GM18861 (cell line): ENCODE data around the gene ARID3A.

ENCODE experiments used
- ATAC-seq: cut with Tn5 transposase; IDR thresholded peaks from one replicate; pipeline ENCODE4 v1.9.1; 2021; ENCODE audit not compliant: unreplicated experiment

The ARID3A gene

GRCh38 chr19:984165-984967 lies 58.5 kb downstream of the ARID3A start, which contains the start of gene WDR18:
WDR18 (plus strand) TSS chr19:984345; CDS start chr19:984354, 9 bp downstream.
- ATAC-seq: peak; percentile 62

DNA sequence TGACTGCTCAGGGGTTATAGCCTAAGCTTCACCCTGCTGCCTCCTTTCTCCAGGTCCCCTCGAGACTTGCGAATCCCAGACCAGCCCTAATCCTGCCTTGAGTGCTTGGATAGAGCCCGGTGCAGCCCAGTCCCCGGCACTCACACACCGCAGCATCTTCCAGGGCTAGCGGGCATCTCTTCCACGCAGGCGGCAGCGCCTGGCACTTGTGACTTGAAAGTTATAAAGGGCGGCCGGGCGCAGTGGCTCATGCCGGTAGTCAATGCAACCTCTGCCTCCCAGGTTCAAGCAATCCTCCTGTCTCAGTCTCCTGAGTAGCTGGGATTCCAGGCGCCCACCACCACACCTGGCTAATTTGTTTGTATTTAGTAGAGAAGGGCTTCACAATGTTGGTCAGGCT lies 60.2 kb downstream of the ARID3A start:
- ATAC-seq: no peak

DNA sequence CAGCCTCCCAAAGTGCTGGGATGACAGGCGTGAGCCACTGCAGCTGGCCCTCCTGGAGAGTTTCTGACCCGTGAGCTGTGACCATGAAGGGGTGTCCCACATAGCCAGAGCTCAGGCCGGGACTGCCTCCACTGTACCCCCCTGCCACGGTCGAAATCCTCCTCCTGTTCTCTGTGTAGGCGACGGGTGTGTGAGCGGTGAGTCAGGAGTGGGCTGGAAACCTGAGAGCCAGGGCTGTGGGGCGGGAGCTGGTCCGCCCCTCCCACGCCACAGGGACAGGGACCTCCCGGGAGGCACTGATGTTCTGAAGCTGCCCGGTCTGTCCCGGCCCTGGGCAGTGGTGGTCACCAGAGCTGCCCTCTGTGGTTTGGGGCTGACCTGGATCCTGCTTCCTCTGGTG lies 62.2 kb downstream of the ARID3A start:
- no peak for ATAC-seq

- no peak for ATAC-seq
Measured at GRCh38 chr19:988510-988909, 62.7 kb downstream of the ARID3A start.

DNA sequence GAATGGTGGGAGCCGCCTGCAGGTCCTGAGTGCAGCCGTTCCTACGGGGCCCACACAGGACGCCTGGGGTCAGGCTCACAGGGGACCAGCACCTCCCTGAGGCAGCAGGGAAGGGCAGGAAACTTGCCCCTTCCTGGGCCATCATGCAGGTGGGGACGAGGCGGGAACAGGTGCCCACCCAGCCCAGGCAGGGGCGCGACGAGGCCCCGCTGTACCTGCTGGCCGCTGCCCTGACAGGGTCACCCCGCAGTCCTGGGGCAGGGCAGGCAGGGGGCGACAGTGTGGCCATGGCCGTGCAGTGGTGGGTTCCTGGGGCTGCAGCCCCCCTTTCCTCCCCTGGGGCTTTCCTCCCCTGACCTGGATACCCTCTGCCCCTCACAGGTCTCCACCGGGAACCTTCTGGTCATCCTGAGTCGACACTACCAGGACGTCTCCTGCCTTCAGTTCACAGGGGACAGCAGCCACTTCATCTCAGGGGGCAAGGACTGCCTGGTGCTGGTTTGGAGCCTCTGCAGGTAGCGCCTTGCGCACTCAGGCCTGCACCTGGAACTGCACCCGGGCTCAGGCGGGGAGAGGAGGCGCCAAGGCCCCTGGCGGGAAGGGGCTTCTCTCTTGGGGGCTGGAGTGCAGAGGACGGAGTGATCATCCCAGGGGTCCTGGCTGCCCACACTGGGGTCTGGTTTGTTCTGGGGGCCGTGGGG lies 63.7 kb downstream of the ARID3A start:
- ATAC-seq: no peak

DNA sequence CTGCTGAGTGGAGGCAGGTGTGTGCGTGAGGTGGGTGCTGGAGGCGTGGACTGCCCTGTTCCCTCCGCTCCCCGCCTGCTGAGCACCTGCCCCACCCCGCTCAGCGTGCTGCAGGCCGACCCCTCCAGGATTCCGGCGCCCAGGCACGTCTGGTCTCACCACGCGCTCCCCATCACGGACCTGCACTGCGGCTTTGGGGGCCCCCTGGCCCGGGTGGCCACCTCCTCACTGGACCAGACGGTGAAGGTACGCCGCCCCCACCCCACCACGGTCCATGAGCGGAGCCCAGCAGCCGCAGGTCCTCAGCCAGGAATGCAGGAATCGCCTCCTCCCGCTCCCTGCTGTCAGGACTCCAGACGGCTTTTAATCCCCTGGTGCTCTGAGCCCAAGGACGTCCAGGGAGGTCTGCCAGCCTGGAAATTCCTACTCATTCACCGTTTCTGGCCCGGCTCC lies 64.3 kb downstream of the ARID3A start:
- ATAC-seq: no peak

DNA sequence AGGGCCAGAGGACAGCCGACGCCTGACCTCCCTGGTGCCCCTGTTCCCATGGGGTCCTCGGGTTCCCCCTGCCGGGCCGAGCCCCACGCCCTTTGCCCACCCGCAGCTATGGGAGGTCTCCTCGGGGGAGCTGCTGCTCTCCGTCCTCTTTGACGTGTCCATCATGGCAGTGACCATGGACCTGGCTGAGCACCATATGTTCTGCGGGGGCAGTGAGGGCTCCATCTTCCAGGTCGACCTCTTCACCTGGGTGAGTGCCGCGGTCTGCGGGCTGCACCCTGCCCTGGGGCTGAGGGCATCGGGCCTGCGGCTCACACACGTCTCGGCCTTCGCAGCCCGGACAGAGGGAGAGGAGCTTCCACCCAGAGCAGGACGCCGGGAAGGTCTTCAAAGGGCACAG lies 64.9 kb downstream of the ARID3A start:
- ATAC-seq: no peak

DNA sequence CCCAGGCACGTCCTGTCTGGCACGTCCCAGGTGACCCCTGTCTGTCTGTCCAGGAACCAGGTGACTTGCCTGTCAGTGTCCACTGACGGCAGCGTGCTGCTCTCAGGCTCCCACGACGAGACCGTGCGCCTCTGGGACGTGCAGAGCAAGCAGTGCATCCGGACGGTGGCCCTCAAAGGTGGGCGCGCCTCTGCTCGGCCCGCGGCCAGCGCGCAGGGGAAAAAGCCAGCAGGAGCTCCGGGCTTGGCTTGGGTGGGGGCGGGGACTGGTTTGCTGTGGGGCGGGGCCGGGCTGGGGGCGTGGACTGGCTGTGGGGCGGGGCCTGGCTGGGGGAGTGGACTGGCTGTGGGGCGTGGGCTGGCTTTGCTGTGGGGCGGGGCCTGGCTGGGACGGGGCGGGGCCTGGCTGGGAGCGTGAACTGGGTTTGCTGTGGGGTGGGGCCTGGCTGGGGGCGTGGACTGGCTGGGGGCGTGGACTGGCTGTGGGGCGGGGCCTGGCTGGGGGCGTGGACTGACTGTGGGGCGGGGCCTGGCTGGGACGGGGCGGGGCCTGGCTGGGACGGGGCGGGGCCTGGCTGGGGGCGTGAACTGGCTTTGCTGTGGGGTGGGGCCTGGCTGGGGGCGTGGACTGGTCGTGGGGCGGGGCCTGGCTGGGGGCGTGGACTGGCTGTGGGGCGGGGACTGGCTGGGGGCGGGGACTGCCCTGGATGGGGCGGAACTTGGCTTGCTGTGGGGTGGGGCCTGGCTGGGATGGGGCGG lies 65.5 kb downstream of the ARID3A start:
- ATAC-seq: no peak

DNA sequence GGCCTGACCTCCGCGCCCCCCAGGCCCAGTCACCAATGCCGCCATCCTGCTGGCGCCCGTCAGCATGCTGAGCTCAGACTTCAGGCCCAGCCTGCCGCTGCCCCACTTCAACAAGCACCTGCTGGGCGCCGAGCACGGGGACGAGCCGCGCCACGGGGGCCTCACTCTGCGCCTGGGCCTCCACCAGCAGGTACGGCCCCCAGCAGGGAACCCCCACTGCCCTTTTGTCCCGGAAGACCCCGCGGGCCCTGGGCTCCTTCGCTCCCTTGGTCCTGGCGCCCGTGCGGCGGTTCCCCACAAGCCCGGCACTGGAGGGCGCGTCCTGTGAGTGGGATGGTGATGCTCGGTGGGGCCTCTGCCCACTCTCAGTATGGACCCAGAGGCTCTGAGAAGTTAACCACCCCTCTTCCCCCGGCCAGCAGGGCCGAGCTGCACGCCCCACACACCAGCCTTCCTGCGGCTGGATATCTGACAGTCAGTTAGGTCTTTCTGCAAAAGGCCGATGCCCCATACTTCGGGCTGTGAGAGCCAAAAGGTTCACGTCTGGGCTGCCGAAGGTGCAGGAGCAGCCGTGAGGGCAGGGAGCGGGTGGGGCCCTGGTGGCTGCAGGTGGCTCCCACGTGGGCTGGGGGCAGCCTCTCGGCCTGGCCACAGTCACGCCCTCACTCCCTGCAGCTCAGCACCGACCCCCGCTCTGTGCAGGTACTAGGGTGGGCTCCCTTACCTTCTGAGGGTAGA lies 66.3 kb downstream of the ARID3A start:
- no peak for ATAC-seq

GRCh38 chr19:992670-993055 lies 66.8 kb downstream of the ARID3A start:
- ATAC-seq: no peak

- ATAC-seq: no peak
Measured at GRCh38 chr19:993361-993830, 67.6 kb downstream of the ARID3A start.

DNA sequence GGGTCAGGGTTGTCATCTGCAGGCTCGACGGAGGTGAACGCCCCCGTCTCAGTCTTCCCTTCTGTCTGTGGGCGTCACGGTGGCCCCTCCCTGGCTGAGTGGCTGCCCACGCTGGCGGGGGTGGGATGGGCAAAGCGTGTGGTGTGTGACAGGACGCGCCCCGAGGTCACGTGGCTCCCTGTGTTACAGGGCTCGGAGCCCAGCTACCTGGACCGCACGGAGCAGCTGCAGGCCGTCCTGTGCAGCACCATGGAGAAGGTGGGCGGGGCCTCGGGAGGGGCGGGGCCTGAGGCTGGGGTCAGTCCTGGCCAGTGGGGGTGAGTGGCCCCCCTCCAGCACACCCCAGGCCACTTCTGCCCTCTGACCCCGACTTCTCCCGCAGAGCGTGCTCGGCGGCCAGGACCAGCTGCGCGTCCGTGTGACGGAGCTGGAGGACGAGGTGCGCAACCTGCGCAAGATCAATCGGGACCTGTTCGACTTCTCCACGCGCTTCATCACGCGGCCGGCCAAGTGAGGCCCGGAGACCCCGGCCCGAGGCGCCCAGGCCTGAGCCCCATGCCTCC lies 68.1 kb downstream of the ARID3A start:
- ATAC-seq: no peak

GRCh38 chr19:994516-994915 lies 68.7 kb downstream of the ARID3A start:
- ATAC-seq: no peak

DNA sequence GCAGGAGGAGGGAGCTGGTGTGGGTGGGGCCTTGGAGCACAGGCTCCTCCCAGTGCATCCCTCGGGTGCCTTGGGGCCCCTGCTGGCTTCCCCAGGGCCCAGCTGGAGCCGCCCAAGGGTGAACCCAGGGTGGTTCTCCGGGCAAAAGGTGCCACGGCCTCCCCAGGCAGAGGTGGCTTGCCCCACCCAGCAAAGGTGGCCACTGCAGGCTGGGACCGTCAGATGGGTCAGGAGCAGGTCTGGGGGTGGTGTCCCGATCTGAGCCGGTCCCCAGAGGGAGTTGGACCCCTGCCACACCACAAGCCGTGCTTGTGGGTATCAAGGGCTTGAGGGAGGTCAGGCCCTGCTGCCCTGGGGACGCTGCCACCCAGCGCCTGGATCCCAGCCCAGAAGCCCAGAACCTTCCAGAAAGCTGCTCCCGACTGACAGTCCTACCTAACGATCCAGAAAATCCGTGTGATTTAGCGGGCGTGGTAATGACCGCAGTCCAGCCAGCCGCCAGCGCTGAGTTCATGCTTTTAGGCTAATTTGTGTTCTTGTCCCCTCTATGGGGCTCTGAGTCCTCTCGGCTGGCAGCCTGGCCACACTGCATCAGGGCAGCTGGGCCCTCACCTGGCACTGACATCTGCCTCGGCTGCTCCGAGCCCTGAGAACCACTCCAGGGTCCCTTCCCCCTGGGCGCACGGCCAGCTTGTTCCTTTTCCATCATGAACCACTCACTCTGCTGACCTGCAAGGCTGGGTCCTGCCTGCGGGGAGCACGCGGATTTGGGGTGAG lies 69.4 kb downstream of the ARID3A start:
- no peak for ATAC-seq

GRCh38 chr19:996051-996838 lies 70.4 kb downstream of the ARID3A start:
- ATAC-seq: no peak

DNA sequence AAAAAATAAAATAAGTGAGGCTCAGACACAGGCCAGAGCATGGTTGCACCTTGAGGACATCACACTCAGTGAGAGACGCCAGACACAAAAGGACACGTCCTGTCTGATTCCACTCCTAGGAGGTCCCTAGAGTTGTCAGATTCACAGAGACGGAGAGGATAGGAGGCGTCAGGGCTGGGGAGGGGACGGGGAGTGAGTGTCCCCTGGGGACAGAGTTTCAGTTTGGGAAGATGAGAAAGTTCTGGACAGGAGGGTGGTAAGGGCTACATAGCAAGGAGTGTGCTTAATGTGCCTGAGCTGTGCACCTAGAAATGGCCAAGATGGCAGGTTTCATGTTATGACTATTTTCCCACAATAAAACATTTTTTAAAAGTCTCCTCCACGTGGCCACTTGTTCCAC lies 72.2 kb downstream of the ARID3A start:
- ATAC-seq: no peak

GRCh38 chr19:999379-999719 lies 73.5 kb downstream of the ARID3A start:
- ATAC-seq: no peak

DNA sequence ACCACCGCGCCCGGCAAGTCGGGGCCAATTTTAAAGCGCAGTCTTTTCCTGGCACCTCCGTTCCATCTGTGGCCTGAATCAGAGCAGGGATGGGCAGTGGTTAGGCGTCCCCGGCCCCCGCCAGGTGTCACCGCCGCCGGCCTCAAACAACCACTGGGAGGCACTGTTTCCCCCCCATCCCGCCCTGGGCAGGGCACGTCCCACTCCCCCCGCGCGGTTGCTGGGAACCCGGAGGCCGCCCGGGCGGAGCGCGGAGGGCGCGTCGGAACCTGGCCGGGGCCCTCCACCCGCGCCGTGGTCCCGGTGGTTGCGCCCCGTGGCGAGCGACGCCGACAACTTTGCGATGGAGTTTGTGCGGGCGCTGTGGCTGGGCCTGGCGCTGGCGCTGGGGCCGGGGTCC lies 74.3 kb downstream of the ARID3A start, which contains the start of gene GRIN3B:
Gene GRIN3B (plus strand): TSS at position 325 of the 400 bp plus-strand sequence. CDS start 19 bp downstream, at position 344.
- no peak for ATAC-seq
